Stimulated activated CD8-positive, alpha-beta memory T cell treated with anti-CD3 and anti-CD28 coated beads, Interleukin-7, amount 100 ng/mL, for 48 hours (primary cell): ENCODE measurements around the gene CDKAL1.
A peak's percentile ranks its signal among the peaks of the same experiment; 100 is the strongest.
"Not testable (repeated sequence)": the region's sequence is repeated elsewhere in the genome, so short reads cannot be mapped to it uniquely, and the experiment has no call there.

Experiments used
- DNase-seq, 2 donors: peaks; one replicate each; pipeline ENCODE4 v3.0.0-alpha.2; 2020; ENCODE audit warnings: low read depth in 1 of 2; ENCODE audit errors: extremely low read depth in 1 of 2

The CDKAL1 gene

DNA sequence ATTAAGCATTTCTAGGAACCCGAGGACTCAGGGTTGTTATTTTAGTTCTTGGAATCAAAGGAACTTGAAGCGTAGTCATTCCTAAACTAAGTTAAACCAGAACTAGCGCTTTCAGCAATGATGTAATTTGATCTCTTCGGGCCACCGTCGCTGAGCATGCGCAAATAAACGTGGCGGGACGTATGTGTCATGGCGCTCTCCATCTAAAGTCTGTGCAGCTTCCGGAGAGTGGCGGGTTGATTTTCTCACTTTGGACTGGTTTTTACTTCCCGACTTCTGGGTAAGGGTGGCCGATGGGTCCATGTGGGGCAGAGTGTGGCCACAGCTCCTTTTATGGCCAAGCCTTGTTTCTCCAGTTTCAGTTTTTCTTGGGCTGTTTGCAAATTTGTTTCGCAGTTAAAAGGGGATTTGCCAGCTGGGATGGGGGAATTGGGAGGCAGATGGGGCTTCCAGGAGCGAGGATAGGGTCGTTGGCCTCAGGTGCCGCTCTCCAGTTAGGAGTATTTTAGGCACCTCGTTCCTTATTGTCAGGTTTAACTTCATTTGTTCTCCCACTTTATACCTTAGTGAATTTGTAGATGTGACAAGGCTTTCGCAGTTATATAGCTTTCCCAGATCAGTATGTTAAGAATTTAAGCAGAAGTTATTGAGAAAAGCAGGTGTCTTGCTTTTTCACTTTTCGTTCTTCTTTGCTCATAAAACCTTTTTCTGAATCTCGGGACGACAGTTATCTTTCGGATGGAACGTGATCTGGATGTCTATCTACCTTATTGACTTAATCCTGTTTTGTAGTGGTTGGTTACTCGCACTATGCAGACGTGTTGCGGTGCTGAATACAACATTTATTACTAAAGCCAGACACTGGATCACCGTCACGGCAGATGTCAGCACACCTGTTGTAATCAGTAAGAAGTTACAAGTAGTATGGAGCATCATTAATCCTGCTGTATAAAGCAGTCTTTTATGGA is at the start of gene CDKAL1:
TSS of gene CDKAL1 (plus strand) at position 163 of the 968 bp plus-strand sequence. CDS start 11,894 bp downstream, outside the sequence.
- peak; percentile 64 to 85 for DNase-seq

DNA sequence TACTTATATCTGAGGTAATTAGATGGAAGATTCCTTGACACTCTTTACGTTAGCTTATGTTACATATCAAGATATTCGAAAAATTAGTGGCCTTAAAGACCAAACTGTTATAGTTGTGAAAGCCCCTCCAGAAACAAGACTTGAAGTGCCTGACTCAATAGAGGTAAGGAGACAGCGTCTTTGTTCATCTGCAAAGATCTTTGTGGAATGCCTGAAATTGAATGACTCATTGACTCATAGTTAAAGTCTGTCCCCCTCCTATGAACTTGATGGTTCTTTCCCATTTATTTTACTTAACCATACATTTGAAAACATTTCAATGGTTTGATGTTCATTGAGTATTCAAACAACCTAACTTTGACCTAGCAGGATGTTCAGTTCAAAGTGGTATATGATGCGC is 47.6 kb upstream of the CDKAL1 start:
- DNase-seq = no peak

DNA sequence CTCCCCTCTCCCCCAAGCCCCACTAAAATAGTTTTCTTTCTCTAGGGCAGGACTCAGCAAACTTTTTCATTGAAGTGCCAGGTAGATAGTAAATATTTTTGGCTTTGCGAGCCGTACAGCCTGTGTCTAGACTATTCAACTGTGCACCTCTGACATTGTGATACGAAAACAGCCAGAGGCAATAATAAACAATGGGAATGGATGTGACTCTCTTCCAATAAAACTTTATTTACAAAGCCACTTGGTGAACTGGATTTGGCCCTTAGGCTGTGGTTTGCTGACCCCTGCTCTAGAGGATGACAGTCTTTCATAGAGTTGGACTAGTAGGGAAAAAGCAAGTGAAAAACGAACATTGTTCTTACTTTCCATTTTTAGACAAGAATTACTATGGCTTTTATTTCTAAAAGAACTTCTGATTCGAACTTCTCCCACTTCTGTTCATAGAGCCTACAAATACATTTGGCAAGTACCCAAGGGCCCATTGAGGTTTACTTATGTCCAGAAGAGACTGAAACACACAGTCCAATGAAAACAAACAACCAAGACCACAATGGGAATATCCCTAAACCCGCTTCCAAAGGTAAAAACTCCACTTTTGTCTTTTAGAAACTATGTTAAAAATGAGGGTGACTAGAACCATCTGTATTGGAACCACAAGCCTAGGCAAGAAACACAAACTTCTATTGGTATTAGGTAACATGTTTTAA is 46.4 kb upstream of the CDKAL1 start:
- DNase-seq = no peak

DNA sequence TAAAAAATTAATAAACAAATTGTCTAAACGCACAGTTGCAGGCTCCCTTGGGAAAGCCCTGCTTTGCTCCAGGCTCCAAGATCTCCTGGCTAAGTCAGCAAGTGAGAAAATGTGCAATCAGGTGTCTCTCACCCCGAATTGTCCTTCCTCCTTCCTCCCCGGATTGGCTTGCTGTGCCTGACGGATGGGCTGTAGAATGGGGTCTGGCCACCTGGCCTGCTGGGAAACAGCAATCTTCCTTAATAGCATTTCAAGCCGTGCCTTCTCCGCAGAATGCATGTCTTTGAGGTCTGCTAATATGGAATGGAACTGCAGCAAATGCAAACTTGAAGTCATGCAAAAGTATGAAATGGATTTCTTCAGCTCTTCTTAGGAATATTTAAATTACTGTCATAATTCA is 43.7 kb upstream of the CDKAL1 start:
- no peak for DNase-seq

DNA sequence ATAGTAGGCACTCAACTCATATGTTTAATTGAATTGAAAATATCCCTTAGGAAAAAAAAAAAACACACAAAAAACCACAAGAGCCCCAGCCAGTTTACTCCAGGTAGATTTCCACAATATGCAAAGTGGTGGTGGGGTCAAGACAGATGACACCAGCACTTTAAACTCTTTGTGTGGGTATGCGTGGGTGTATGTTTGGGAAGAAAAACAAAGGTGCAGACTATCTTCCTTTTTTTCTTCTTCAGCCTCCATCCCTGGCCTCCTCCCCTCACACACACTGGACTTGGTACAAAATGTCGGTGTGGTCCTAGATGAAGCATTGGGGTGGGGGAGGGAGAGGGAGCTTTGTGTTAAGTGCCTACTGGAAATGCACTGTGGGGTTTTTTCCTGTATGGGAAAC is 42.2 kb upstream of the CDKAL1 start:
- no peak for DNase-seq

DNA sequence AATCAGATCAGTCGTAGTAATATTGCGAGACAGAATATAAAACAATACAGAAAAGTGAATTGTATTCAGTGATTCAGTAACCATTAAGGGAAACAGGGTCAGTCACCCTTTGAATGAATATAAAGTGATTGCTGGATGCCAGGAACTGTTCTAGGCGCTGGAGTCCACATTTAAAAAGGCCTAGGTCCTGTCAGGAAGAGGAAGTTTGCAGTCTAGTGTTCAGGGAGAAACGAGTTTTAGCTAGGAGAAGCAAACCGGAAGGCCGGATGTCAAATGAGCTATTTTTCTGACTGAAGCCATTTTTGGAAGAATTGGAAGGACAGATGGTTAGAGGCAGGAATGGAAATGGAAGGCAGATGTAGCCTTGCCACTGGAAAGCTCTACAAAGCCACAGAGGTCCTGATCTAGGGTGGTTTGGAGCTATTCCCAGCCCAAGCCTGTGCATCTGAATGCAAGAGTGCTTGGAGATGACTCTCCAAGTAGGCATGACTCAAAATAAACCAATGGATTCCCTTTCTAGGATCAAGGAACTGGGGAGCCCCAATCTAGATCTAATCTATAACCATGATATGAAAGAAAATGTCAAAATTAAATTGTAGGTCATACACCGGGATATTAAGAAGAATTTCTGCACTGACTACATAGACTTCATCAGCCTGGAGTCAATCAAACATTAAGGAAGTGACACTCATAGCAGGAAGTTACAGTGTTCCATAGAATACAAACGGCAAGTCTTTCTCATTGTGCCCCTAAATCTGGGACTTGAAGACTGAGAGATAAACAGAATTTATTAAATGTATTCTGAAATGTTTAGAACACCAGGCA is 36.8 kb upstream of the CDKAL1 start:
- no peak for DNase-seq

DNA sequence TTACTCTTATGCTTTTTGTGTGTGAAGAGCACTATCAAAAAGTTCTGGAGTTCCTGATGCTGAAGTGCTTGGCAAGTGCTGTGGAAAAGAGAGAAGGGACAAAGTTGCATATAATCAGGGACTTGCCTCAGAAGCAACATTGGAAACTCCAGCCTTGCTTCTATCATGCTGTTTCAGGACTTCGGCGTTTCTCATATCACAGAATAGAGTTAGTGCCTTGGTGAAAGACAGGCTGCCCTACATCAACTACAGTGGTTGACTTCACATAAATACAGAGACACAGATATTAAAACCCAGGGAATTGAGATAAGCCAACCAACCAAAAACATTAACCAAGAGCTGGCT is 36.2 kb upstream of the CDKAL1 start:
- no peak for DNase-seq

DNA sequence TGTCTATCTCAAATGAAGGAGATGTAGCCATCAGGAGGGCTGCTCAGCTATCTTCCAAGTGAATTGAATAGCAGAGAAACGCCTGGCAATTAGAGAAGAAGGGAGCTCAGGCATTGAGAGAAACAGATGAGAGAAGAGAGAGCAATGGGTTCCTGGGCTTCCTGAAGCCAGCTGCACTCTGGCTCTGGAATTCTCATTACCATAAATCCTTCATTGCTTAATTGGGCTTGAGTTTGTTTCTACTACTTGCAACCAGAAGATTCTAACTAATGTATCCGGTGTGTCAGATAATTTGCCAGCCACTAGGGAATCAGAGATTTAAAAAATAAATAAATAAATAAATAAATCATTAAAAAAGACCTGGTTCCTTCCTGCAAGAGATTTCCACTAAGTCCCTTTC is 25.0 kb upstream of the CDKAL1 start:
- no peak for DNase-seq

DNA sequence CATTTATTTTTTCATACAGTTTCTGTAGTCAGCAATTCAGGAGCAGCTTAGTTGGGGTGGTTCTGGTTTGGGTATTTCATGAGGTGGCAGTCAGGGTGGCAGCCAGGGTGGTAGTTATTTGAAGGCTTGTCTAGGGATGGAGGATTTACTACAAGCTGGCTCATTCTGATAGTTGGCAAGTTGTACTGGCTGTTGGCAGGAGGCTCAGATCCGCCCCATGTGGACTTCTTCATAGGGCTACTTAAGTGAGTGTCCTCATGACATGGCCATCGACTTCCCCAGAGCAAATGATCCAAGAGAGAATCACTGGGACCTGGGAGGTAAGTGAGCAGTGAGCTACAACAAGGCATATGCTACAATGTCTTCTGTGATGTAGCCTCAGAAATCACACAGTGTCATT is 22.4 kb upstream of the CDKAL1 start:
- no peak for DNase-seq

DNA sequence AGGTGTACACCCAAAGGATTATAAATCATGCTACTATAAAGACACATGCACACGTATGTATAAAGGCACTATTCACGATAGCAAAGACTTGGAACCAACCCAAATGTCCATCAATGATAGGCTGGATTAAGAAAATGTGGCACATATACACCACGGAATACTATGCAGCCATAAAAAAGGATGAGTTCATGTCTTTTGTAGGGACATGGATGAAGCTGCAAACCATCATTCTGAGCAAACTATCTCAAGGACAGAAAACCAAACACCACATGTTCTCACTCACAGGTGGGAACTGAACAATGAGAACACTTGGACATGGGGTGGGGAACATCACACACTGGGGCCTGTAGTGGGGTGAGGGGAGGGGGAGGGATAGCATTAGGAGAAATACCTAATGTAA is 9.0 kb upstream of the CDKAL1 start:
- DNase-seq = not testable (repeated sequence)

DNA sequence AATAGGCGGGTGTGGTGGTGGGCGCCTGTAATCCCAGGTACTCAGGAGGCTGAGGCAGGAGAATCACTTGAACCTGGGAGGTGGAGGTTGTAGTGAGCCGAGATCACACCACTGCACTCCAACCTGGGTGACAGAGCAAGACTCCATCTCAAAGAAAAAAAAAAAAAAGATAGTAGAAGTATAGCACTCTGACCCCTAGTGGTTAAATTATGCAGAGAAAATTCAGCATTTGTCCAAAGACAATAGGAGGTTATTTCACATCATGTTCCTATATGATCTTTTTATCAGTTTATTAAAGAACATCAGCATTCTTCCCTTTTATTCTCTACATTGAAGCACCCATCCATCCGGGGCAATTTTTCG is 5.2 kb upstream of the CDKAL1 start:
- not testable (repeated sequence) for DNase-seq

DNA sequence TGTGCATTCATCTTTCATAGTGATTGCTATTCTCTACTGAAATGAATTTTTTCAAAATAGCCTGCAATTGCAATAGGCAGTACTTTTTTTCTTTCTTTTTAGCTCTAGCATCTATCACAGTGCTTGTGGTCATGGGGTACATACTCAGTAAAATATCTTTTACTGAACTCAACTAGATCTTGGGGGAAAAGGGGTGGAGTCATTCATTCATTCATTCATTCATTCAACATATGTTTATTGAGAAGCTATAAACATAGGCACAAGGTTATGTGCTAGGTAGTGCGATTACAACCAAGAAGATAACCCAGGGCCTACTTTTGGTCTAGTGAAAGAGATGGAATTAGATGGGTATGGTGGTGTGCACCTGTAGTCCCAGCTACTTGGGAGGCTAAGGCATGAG is 1.4 kb upstream of the CDKAL1 start:
- no peak for DNase-seq

DNA sequence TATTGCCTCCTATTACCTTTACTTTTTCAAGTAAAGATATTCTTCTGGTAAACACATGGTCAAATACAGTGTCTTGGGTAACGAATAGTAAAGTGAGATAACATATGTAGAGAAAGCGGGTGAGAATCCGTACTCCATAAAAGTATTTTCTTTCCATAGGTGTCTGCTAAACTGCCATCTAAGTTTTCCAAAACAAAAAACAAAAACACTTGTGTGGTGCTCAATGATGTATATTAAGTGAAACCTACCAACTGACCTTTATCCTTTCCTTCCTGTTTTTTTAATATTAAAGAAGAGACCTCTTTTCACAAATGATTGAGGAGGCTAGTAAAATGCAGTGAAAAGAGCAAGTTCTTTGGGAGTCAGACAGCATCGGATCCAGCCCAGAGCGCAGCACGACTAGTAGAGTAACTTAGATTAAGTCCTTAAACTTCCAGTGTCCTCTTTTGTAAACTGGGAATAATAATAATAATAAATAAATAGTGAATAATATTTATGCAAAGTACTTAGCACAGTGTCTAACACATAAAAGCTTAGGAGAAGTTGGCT is 437 bp upstream of the CDKAL1 start:
- DNase-seq = no peak

DNA sequence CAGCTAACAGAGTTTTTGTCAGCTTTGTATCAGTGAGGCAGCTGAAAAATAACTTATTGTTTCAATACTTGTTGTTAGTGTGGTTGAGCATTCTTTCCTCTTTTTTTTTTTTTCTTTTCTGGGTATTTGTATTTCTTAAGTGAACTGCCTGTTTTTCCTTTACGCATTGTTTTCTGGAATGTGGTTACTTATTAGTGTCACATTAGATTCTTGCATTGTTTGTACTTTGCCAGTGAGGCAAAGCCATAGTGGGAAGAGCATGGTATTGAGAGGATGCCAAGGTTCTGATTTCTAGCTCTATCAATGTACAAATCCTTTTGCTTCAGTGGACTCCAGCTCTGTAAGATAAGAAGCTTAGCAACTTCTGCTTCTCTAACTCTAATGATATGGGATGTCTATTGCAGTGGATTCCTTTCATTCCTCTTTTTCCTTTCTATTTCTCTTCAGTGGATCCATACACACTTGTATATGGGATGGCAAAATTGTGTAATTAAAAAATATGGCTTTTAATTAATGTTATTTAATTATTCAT is 3.9 kb downstream of the CDKAL1 start:
- no peak for DNase-seq

DNA sequence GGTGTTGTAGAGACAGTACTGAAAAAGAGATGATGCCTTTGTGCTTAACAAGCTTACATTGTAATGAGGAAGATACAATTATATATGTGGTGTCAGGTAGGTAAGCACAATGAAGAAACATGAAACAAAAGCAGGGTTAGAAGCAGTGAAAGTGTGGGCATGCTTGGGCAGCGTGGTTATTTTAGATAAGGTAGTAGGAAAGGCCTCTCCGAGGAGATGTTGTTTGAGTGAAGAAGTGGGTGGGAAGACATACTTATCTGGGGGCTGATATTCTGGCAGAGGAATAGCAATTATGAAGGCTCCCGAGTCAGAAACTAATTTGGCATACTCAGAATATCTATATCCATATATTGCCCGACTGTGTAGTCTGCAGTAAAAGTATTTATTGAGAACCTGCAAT is 4.7 kb downstream of the CDKAL1 start:
- no peak for DNase-seq

DNA sequence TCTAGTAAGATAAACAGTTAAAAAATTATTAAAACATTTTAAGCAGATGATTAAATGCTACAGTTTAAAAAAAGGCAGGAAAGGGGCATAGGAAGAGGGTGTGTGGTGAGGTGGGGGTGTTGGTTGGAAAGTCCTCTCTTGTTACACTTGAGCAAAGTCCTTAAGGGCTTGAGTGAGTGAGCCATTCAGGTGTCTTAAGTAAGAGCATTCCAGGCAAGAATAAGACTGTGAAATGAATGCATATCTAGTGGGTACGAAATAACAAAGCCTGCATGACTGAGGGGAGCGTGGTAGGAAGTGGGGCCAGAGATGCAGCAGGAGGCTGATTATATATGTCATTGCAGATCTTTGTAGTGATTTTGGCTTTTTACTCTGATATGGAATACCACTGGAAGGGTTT is 5.1 kb downstream of the CDKAL1 start:
- no peak for DNase-seq

DNA sequence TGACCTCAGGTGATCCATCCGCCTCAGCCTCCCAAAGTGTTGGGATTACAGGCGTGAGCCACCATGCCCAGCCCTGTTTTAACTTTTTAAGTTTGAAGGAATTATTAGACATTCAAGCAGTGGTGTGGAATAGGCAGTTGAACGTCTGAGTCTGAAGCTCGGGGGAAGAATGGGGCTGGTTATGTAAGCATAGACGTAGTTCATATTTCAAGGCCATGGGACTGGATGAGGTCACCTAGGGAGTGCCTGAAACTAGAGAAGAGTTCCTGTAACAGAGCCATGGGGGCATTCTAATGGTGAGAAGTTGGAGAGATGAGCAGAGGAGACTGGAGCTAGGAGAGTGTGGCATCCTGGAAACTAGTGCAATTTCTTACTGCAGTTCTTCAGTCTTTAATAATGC is 6.4 kb downstream of the CDKAL1 start:
- DNase-seq = no peak

DNA sequence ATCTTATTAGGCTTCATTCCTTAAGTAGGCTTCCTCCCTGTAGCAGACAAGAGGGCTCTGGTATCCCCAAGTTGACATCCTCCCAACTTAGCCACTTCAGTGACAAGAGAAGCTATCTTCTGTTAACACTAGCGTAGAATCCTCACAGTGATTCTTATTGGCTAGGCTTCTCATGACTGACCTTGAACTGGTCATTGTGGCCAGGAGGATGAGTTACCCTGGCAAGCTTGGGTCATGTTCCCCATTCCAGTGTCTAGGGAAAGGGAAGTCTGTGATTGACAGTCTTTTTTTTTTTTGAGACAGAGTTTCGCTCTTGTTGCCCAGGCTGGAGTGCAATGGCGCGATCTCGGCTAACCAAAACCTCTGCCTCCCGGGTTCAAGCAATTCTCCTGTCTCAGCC is 7.1 kb downstream of the CDKAL1 start:
- DNase-seq = no peak

DNA sequence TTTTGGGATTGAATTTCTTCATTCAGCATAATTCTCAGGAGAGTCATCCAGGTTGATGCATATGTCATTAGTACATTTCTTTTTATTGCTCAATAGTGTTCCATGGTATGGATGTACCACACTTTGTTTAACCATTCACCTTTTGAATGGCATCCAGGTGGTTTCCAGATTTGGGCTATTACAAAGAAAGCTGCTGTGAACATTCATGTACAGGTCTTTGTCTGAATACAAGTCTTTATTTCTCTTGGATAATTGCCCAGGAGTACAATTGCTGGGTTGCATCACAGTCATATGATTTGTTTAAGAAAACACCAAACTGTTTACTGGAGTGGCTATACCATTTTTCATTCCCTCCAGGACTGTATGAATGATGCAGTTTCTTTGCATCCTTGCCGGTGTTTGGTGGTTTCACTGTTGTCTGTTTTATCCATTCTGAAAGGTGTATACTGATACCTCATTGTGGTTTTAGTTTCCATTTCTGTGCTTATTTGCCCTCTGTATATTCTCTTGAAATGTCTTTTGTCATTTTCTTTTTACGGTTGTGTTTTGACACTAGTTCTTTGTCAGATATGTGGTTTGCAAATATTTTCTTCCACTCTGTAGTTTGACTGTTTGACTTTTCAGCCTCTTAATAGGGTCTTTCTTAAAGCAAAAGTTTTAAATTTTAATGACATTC is 8.8 kb downstream of the CDKAL1 start:
- DNase-seq = no peak

DNA sequence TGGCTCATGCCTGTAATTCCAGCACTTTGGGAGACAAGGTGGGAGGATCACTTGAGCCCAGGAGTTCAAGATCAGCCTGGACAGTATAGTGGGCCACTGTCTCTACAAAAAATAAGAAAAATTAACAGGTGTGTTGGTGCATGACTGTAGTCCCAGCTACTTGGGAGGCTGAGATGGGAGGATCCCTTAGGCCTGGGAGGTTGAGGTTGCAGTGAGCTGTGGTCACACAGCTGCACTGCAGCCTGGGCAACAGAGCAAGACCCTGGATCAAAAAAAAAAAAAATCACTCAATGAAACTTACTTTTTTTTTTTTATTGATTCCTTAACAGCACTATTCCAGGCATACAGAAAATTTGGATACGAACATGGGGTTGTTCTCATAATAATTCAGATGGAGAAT is 14.0 kb downstream of the CDKAL1 start:
- no peak for DNase-seq
